ENCODE results near the gene RGS7.
"Not testable (repeated sequence)": the region's sequence is repeated elsewhere in the genome, so short reads cannot be mapped to it uniquely, and the experiment has no call there.

Gene RGS7

DNA sequence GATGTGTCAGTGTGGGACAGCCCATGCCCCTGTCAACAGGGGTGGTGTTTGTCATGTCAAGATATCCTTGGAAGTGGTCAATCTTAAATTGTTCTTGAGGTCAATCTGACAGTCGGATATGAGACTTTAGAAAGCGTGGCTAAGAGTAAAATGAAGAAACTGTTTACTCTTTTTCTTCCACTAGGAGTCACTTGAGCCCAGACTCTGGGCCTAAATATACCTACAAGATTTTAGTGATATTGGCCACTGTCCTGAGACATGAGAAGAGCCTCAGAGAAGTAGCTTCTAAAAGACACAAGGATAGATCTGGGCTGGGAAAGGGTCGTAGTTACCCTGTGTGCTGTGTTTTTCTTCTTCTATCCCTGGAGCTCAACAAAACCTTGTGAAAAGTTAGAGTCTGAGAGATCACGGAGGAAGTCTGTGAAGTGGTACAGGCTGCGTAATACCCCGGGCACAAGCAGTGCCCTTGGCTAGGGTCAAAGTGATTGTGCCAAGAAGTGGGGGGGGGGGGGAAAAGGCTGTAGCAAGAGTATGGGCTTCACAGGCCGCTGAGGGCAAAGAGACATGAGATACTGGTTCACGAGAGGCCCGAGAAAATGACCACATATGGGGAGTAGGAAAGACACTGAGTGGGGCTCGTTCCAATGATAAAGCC is 389.8 kb downstream of the RGS7 start:
- DNase-seq, result no peak

DNA sequence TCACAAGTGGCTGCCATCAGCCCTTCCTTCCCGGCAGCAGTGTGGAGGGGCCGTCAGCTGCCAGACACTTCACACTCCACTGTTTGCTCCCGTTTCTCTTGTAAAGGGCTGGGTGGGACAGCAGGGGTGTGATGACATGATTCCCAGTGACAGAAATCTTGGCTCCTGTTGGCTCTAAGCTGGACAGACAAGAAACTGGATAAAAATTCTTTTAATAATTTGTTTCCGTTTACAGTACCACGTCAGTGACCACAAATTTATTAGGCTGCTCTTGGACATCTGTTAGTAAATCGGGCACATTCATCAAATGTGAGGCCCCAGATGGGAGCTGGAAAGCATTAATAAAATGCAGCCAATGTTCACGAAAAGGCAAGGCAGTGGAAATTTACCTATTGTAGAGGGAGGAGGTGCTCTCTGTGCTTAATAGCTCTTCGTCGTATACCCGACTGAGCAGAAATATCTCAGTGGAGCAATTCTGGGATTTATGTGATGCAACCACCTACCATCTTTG is 391.4 kb downstream of the RGS7 start:
- DNase-seq, result no peak

DNA sequence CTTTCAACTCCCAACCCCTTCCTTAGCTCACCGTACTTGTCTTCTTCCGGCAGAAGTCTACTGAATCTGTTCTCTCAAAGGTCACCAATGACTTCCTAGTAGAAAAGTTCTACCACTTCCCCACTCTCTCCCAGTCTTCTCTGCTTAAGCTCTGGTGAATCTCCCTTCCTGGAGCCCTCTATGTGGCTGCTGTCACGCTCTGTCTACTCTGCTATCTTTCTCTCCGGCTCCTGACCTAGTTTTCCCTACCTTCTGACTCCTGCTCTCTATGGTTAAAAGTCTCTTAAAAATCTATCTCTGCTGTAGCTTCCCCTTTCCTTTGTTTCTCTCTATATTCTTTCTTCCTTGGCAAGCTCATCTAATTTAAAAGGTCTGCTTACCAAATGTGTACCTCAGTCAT is 394.9 kb downstream of the RGS7 start:
- no peak for DNase-seq

DNA sequence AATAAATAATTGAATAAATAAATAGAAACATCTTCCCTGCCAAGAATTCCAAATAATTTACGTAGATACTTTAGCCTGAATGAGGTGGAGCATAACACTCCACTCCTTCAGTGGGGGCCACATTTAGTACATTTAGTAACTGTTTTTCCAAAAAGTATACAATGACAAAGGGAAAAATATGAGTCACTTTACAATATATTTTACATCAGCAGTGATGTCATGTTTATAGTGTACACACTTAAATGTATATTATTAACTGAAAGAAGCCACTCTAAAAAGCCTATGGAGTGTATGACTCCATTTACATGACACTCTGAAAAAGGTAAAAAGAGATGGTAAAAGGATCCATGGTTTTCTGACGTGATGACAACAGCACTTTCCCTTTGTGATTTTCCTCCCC is 400.6 kb downstream of the RGS7 start:
- DNase-seq, result no peak

DNA sequence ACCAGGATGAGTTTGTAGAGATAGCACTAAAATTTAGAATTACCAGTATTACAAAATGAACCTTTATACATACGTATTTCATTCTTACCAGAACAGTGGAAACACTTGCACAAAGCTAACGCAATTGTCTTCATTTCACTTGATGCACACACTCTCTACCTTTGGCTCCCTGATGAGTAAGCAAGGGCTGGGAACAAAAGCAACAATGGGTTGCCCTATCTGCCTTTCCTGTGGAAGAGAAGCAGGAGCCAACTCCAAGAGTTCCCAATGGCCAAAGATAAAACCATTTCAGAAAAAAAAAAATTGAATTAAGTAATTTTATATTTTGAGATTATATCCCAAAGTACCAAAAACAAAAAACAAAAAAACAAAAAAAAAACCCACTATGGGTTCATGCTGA is 401.0 kb downstream of the RGS7 start:
- DNase-seq, result no peak

DNA sequence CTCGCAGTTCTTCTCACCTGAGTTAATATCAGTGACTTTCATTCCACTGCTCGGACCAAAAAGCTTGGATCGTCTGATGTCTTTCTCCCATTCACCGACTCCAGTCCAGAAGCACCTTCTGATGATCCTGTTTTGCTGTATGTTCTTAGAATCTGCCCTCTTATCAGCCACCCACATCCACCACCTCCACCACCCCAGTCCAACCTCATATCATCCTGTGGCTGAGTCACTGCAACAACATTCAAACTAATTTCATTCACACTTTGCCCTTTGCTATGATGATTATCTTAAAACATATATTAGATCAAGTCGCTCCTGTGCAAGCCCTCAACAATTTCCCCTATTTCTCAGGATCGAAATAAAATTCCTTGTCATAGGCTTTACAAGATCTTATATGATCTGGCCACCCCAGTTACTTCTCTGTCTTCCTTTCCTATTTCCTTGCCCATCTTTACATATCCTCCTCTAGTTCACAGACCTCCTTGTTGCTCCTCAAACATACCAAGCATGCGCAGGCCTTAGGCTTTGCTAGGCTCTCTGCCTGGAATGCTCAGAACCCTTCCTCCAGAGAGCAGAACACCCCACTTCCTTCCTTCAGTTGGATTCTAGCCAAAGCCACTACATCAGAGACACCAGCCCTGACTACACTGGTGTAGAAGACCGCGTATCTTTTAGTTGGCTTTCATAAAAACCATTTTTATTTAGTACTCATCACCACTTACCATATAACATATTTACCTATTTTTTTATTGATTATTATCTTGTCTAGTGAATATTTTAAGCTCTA is 409.4 kb downstream of the RGS7 start:
- DNase-seq, result no peak

DNA sequence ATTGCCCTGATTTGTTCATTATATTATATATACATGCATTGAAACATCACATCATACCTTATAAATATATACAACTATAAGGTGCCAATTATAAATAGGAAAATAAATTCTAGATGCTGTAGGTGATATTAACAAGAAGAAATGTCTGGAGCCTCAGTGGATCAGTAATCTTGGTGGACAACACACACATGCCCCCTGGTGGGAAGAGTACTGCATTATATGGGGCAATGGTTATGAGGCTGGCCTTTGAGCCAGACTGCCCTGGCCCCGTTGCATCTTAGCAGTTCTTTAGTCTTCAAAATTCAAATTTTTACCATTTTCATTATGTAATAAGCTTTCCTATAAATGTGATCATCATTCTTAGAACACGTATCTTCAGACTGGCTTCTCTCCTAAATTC is 410.1 kb downstream of the RGS7 start:
- DNase-seq, result no peak

DNA sequence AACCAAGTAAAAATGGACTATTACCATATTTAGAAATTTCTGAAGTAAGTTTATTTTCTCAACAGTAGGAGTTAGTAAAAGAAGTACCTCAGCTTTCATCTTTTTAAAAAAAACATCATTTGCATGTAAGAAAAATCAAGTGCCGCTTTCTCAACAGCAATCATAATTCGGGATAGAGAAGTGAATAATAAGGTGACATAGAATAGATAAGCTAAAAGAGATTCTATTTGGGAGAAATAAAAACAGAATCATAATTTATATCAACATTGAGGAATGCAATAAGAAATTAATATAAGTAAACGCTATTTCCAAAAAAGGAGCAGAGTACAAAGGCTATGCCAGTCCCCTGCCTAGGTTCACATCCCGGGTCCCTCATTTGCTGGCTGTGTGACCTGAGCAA is 414.1 kb downstream of the RGS7 start:
- no peak for DNase-seq

DNA sequence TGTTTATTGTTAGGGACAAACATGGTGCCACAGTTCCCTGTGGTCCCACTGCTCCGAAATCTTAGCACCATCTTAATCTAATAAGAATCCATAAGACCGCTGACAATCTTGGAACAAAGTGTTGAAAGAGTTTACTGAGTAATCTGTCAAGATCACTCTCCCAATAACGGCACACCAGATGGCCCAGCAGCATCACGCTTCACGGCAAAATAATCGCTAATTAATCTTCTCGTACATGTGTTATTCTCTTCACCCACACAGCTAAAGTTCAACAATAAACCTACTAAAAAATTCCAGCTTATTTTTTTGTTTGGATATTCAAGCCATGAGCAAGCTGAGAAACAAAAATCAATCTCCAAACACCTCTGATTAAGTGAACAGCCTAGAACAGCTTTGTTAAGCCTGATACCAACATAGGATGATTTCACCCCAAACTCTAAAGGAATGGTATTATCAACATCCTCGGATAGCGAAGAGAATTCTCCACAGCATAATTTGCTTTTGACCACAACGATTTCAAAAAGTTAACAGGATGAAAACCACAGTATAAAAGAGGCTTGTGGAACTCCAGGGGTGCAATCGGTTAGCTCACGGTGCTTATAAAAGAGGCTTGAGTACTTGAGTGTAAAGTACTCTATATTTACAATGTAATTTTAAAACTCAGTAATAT is 415.2 kb downstream of the RGS7 start:
- no peak for DNase-seq

DNA sequence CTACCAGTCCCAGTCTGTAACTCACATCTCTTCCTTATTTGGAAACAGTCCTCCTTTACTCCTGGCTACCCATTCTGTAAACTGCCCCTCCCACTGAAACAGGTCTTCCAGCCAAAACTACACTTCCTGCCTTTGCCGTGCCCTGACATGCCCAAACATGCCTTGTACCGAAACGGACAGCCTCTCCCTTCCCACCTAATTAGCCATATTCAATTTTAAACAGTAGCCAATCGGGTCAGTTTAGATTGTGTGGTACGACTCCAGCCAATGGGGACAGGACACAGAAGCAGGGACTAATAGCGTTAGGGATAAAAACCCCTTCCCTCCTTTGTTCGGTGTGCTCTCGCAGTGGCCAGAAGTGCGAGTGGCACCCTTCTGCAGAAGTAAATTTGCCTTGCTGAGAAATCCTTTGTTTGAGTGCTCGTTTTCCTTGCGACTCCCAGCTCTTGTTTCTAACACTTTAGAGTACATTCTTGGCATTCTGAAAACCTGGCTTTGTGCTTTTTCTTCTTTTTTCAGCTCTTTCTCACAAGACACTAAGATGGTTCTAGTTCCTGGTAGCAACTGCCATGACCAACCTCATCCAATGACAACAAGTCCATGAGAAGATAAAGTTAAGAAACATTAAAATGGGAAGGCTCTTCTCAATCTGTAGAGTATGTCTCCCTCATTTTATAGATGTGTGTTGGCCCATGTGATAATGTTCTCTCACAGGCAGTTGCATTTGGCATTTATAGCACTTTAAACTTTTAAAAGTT is 419.9 kb downstream of the RGS7 start:
- no peak for DNase-seq

DNA sequence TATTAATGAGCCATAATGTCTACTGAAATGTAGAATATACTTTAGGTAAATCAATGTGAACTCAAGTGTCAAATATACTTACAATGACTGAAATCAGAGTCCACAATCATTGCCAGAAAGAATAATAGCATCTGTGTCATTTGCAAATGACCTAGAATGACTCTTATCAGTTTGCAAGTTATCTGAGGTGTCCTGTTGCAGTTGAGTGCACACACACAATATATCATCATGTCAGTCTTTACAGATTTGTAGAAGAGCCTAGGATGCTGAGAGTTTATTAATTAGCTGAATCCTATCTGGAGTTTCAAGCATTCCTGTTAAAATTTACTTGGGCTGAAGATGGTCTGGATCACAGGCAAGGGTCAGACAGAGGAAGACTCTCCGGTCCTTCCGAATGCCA is 421.1 kb downstream of the RGS7 start:
- no peak for DNase-seq

DNA sequence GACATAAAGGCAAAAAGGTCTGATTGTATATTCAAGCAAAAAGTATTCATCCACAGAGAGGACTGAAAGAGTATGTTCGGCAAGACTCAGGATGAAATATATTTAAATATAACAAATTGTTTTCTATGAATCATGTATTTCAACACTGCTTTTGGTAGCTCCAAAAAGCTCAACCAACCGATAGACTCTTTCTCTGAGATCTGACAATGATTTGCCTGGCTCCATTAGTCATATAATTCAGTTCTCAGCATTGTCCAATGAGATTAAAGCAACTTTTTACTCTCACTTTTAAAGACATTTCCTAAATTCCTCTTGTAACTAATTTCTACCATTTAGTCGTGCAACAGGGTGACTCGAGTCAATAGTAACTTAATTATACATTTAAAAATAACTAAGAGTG is 426.0 kb downstream of the RGS7 start:
- no peak for DNase-seq

DNA sequence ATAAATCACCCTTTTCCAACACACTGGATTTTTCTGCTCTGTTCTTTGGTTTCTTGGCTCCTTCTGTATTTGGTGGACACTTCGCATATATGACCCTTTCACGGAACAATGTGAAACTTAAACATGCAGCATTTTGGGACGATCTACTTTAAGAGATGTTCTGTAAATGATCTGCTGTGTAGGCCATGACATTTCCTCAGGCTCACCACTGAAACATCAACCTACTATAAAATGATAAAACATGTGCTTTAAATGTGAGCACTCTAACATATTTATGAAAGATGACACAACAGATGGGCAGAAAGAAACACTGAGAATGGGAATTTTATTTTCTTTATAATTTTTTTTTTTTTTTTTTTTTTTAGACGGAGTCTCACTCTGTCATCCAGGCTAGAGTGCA is 428.7 kb downstream of the RGS7 start:
- no peak for DNase-seq

DNA sequence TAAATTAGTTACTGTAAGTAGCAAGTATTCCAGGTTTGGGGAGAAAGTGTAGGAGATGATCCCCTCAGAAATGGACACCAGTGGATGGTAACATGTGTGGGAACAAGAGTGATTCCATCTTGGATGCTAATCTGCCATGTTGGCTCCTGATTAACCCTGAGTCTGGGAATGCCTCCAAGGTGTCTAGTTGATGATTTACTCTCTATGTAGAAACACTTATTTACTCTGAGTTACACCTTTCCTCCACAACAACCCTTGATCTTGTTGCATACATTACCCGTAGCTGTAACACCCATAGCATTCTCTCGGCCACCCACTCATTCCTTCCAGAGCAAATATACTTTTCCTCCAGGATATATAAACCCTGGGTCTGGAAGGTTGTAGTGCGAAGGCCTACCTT is 429.2 kb downstream of the RGS7 start:
- DNase-seq, result no peak

DNA sequence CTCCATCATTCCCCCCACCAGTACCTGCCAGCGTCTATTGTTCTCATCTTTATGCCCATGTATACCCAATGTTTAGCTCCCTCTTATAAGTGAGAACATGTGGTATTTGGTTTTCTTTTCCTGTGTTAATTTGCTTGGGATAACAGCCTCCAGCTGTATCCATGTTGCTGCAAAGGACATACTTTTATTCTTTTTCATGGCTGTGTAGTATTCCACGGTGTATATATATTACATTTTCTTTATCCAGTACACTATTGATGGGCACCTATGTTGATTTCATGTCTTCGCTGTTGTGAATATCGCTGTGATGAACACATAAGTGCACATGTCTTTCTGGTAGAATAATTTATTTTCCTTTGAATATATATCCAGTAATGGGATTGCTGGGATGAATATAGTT is 431.7 kb downstream of the RGS7 start:
- DNase-seq, result no peak

DNA sequence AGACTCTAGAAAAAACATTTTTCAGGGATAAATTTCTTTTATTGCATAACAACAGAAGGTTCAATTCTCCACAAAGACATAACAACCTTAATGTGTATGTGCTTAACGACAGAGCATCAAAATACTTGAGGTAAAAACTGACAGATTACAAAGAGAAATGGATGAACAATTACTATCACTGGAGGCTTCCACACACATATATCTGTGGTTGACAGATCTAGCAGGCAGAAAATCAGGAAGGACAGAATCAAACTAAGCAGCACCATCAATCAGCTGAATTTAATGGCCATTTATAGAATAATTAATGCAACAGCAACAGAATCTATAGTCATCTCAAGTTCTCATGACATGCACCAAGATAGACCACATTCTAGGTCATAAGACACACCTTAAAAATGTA is 439.0 kb downstream of the RGS7 start:
- DNase-seq, result no peak

DNA sequence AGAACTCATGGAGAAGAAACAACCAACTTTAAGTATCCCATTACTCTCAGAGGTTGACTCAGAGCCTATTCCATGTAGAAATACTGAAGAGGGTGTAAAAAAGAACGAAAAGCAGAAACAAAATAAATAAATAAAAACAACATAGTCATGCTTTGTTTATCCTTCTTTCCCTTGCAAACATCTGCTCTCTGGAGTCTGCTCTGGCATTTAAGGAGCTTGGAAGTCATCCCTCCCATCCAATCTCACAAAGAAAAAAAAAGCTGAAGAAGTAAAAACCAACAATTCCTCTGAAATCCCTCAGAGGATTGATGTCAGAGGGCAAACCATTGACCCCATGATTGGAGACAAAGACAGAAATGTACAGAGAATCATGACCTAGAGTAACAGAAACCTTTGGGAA is 442.5 kb downstream of the RGS7 start:
- no peak for DNase-seq

DNA sequence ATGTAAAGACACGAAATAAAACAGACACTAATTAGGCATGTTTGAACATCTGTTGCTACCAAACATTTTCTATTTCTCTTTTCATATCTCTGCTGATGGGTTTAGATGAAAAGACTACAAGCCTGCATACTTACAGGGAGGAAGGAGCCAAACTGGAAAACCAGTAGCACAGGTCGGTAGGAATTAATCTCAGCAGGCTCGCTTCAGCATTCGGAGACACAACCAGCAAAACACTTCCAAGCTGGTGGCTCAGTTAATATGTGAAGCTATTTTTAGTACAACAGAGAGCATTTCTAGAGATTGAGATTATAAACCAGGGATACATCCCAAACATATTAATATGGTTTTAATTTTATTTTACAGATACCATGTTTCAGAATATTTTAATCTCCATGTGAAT is 444.2 kb downstream of the RGS7 start:
- no peak for DNase-seq

DNA sequence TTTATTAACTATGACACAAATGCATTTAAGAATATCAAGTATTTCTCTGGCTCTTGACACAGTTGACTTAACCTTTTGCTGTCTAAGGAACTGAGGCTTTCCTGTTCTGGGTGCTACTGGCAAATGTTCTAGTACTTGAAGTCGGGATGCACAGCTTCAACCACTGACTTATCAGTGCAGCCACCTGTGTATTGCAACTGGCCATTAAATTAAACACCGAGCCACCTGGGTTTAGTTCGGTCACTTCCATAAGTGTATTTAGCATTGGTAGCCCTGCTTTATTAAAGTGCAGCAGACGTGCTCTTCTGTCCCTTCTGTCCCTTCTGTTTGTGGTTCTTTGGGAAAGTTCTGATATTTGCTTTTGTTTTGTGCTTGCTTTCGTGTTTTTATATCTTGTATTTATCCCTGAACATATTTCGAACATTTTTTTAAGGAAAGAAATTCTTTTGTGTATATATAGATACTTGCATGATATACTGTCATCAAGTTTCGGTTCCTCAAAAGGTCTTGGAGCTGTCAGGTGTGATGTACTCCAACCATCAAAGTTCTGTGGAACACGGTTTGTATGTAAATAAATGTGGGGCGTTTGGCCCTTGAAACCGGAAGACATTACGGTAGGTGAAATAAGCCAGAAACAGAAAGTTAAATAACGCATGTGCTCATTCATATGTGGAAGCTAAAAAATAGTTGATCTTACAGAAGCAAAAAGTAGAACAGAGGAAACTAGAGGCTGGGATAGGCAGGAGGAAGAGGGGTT is 447.1 kb downstream of the RGS7 start:
- no peak for DNase-seq

DNA sequence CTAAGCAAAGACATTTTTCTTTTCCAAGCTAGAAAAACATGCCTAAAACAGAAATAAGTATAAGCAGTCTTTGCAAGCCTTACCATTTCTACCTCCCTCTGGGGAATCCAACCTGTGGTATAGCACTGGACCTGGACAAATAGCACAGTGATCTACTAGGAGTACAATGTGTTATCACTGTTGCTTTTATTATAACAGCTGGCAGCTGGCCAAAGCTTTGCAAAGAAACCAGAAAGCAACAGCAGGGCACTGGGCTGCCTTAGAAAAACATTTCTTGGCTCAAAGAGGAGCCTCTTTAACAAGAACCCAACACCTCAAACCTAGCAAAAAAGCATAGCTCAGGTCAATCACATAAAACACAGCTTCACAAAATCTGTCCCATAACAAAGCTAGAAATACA is 450.5 kb downstream of the RGS7 start:
- DNase-seq, result no peak

DNA sequence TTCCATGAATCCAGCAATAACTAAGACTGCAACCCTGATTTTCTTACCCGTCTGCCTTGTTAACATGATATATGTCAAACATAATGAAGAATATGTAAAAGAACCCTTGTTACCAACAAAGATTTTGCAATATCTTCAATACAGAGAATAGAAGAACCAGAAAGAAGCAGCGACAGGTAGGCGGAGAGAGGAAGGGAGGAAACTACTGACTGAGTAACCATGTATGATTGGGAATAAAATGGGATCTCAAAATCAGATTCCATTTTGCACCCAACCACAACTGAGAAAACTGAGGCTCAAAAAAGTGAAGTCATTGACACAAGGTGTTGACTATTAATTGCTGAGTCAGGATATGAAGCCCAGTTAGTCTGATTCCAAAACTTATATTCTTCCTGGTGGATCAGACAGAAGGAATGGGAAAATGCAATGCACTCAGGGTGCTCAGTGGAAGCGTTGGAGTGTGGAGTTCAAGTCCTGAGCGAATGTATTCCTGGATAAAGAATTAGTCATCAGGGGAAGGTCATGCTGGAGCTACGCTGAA is 451.7 kb downstream of the RGS7 start:
- DNase-seq, result no peak

DNA sequence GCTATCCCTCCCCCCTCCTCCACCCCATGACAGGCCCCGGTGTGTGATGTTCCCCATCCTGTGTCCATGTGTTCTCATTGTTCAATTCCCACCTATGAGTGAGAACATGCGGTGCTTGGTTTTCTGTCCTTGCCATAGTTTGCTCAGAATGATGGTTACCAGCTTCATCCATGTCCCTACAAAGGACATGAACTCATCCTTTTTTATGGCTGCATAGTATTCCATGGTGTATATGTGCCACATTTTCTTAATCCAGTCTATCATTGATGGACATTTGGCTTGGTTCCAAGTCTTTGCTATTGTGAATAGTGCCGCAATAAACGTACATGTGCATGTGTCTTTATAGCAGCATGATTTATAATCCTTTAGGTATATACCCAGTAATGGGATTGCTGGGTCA is 461.6 kb downstream of the RGS7 start:
- not testable (repeated sequence) for DNase-seq

DNA sequence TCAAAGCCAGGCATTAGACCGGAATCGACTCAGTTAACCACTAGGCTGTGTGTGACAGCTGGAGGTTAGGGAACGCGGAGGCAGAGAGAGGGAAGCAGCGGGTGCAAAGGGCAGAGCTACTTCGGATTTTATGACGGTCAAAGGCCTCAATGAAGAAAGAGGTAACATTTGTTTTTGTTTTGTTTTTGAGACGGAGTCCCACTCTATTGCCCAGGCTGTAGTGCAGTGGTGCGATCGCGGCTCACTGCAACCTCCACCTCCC is 468.3 kb downstream of the RGS7 start:
- no peak for DNase-seq
